ENCODE data around the gene IMMP2L. TPM values are rescaled to one million over a fixed set of nuclear protein-coding genes. Genes with fewer than 3 reads are reported as not detected.

IMMP2L gene
- total RNA-seq, 2 experiments from 2014 or later = 10.2 to 12.8 TPM

DNA sequence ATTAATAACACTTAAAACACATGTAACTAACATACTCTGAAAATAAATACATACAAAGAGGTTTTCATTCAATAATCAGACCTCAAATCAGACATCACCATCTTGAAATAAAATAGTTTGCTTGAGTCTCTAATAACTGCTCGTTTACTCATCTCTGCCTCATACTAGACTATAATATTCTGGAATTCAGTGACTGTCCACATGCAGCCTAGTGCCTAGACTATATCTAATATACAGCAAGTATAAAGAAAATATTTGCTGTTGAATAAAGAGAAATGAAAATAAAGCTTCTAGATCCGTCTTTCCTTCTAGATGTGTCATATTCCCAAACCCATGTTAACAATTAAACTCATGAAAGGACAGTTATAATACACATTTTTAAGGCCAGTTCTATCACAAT lies 707.6 kb downstream of the IMMP2L start:
- ATAC-seq (ENCODE audit: low read depth) (no peak), DNase-seq (no peak)
- Mint-ChIP-seq H3K9me3 (no peaks in the 10 kb centered on the region), H3K4me3 (no peak overlapping the region), H3K27me3 (no peaks in the 10 kb centered on the region), H3K4me1 (no peaks in the 10 kb centered on the region), H3K27ac (no peak overlapping the region), H3K36me3 (peaks cover 4% of the 10 kb centered on the region)
- POLR2A ChIA-PET = no interaction called here

GRCh38 chr7:110854166-110854565 lies 708.1 kb downstream of the IMMP2L start:
- H3K4me1 Mint-ChIP-seq = no peaks in the 10 kb centered on the region
- H3K27ac Mint-ChIP-seq = no peak overlapping the region
- no peaks in the 10 kb centered on the region for H3K27me3 Mint-ChIP-seq
- DNase-seq (no peak), ATAC-seq (ENCODE audit: low read depth) (no peak)
- peaks cover 4% of the 10 kb centered on the region for H3K36me3 Mint-ChIP-seq
- no peaks in the 10 kb centered on the region for H3K9me3 Mint-ChIP-seq
- H3K4me3 Mint-ChIP-seq = no peak overlapping the region
- POLR2A ChIA-PET = no interaction called here

DNA sequence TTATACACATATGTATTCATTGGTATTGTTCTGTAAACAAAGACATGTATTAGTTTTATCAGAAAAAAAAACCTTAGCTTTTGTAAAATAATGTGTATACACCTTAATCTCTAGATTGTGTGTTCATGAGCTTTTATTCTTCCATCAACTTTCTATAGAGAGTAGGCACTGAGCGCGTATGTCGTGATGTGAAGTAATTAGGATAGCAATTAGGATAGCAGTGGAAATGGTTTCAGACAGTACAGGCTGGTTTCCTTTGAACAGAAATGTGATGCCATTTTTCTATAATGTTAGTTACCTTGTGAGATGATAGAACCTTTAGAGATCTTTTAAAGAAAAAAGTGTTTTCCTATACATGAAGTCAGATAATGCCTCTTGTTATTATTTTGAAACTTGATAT lies 709.0 kb downstream of the IMMP2L start:
- POLR2A ChIA-PET = no interaction called here
- ATAC-seq (ENCODE audit: low read depth) (no peak), DNase-seq (no peak)
- no peak overlapping the region for H3K27ac Mint-ChIP-seq
- H3K4me3 Mint-ChIP-seq = no peak overlapping the region
- no peaks in the 10 kb centered on the region for H3K4me1 Mint-ChIP-seq
- H3K36me3 Mint-ChIP-seq = peaks cover 4% of the 10 kb centered on the region
- H3K27me3 Mint-ChIP-seq = no peaks in the 10 kb centered on the region
- H3K9me3 Mint-ChIP-seq = peaks cover 2% of the 10 kb centered on the region

GRCh38 chr7:110852156-110852940 lies 709.9 kb downstream of the IMMP2L start:
- H3K36me3 Mint-ChIP-seq = peaks cover 2% of the 10 kb centered on the region
- H3K27me3 Mint-ChIP-seq = no peaks in the 10 kb centered on the region
- ATAC-seq (ENCODE audit: low read depth) = no peak
- no peaks in the 10 kb centered on the region for H3K4me1 Mint-ChIP-seq
- H3K9me3 Mint-ChIP-seq = peaks cover 2% of the 10 kb centered on the region
- H3K27ac Mint-ChIP-seq = no peak overlapping the region
- DNase-seq = no peak
- POLR2A ChIA-PET = no interaction called here
- no peak overlapping the region for H3K4me3 Mint-ChIP-seq

DNA sequence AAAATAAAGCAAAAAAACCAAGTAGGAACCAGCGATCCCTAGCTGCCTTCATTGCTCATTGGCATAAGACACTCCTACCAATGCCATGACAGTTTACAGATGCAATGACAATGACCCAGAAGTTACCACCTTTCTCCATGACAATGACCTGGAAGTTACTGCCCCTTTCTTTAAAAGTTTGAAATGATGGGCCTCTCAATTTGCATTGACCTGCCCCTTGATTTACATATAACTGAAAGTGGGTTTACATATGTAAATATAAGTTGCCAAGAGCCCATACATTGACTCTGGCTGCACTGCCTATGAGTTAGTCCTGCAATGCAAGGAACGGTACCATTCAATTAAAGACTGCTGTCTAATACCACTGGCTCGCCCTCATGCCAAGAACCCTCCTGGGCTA lies 712.1 kb downstream of the IMMP2L start:
- Mint-ChIP-seq H3K27ac (no peak overlapping the region), H3K4me1 (no peaks in the 10 kb centered on the region), H3K36me3 (peaks cover 6% of the 10 kb centered on the region), H3K9me3 (peaks cover 2% of the 10 kb centered on the region), H3K27me3 (no peaks in the 10 kb centered on the region), H3K4me3 (no peak overlapping the region)
- DNase-seq (no peak), ATAC-seq (ENCODE audit: low read depth) (no peak)
- POLR2A ChIA-PET = no interaction called here

GRCh38 chr7:110842796-110843195 lies 719.5 kb downstream of the IMMP2L start:
- Mint-ChIP-seq H3K4me3 (no peak overlapping the region), H3K9me3 (no peaks in the 10 kb centered on the region), H3K4me1 (no peaks in the 10 kb centered on the region), H3K27ac (no peak overlapping the region), H3K27me3 (no peaks in the 10 kb centered on the region), H3K36me3 (peaks cover 4% of the 10 kb centered on the region)
- DNase-seq = no peak
- no peak for ATAC-seq (ENCODE audit: low read depth)
- POLR2A ChIA-PET = no interaction called here

GRCh38 chr7:110841840-110842545 lies 720.3 kb downstream of the IMMP2L start:
- ATAC-seq (ENCODE audit: low read depth) = no peak
- Mint-ChIP-seq H3K4me3 (no peak overlapping the region), H3K27ac (no peak overlapping the region)

GRCh38 chr7:110839866-110840265 lies 722.4 kb downstream of the IMMP2L start:
- no peak for ATAC-seq (ENCODE audit: low read depth)
- H3K4me3 Mint-ChIP-seq = no peak overlapping the region
- peaks cover 5% of the 10 kb centered on the region for H3K4me1 Mint-ChIP-seq
- POLR2A ChIA-PET = no interaction called here
- no peak overlapping the region for H3K27ac Mint-ChIP-seq
- H3K27me3 Mint-ChIP-seq = no peaks in the 10 kb centered on the region
- H3K36me3 Mint-ChIP-seq = no peaks in the 10 kb centered on the region
- DNase-seq = no peak
- H3K9me3 Mint-ChIP-seq = peaks cover 6% of the 10 kb centered on the region

More at GRCh38 chr7:110841840-110842545, 720.3 kb downstream of the IMMP2L start:
- Mint-ChIP-seq H3K36me3 (peaks cover 4% of the 10 kb centered on the region), H3K4me1 (no peaks in the 10 kb centered on the region), H3K27me3 (no peaks in the 10 kb centered on the region), H3K9me3 (no peaks in the 10 kb centered on the region)
- DNase-seq = no peak
- POLR2A ChIA-PET = no interaction called here

DNA sequence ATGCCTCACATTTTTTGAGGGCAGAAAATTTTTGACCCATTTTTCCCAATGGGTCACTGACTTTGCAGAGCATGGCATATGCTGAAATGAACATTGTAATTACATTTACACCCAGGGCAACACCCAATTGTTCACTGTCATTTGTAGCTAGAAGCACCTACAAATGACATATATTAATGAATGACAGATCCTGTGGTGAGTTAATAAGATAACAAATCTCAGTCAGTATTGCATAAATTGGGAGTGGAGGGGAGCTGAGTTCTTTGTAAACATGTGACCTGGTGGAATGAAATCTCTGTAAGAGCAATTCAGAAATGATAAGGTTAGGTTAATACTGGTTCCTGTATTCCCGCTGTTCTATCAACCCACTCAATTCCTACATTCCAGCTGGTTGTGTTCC lies 726.4 kb downstream of the IMMP2L start:
- POLR2A ChIA-PET = no interaction called here
- peaks cover 5% of the 10 kb centered on the region for H3K4me1 Mint-ChIP-seq
- no peaks in the 10 kb centered on the region for H3K27me3 Mint-ChIP-seq
- H3K4me3 Mint-ChIP-seq = no peak overlapping the region
- H3K36me3 Mint-ChIP-seq = no peaks in the 10 kb centered on the region
- no peak for DNase-seq
- no peak for ATAC-seq (ENCODE audit: low read depth)
- H3K9me3 Mint-ChIP-seq = peaks cover 6% of the 10 kb centered on the region
- no peak overlapping the region for H3K27ac Mint-ChIP-seq

DNA sequence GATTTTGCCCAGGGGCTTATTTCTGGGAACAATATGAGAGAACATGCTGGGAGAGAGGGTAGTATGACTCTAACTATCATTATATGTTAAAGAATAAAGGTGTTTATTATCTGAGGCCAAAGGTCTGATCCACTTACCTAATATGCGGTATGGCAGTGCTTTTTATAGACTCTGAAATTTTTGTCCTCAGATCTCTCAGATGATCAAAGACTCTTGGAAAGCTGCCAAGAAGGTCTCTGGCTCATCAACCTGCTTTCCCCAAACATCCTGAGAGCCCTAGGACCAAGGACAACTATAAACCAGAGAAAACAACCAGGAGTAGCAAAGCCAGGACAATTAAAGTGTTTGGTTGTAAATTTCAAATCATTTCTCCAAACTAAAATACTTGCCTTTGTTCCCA lies 727.1 kb downstream of the IMMP2L start:
- Mint-ChIP-seq H3K27me3 (no peaks in the 10 kb centered on the region), H3K4me3 (no peak overlapping the region), H3K36me3 (no peaks in the 10 kb centered on the region), H3K4me1 (peaks cover 5% of the 10 kb centered on the region), H3K27ac (no peak overlapping the region), H3K9me3 (peaks cover 6% of the 10 kb centered on the region)
- no peak for DNase-seq
- ATAC-seq (ENCODE audit: low read depth) = no peak
- POLR2A ChIA-PET = no interaction called here

DNA sequence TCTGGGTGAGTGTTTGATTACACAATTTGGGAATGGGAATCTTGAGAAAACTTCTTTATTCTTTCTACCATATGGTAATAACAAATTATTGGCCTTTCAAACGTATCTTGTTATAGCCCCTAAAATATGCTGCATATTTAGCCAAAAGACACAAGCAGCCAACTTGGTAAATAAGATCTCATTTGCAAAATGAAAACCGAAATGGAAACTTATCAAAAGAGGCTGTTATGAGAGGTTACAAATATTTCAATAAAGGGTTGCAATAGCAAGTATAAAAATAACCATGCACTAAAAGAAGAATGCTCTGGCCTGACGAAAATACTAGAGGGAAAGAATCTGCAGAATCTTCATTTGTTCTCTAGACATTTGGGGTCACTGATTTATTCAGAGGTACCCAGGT lies 730.9 kb downstream of the IMMP2L start:
- no peak for DNase-seq
- no peak overlapping the region for H3K27ac Mint-ChIP-seq
- H3K9me3 Mint-ChIP-seq = peaks cover 7% of the 10 kb centered on the region
- peaks cover 6% of the 10 kb centered on the region for H3K4me1 Mint-ChIP-seq
- no peaks in the 10 kb centered on the region for H3K27me3 Mint-ChIP-seq
- H3K36me3 Mint-ChIP-seq = peaks cover 3% of the 10 kb centered on the region
- POLR2A ChIA-PET = no interaction called here
- ATAC-seq (ENCODE audit: low read depth) = no peak
- H3K4me3 Mint-ChIP-seq = no peak overlapping the region

GRCh38 chr7:110830778-110831177 lies 731.5 kb downstream of the IMMP2L start:
- no peak overlapping the region for H3K4me3 Mint-ChIP-seq
- peaks cover 3% of the 10 kb centered on the region for H3K9me3 Mint-ChIP-seq
- peaks cover 6% of the 10 kb centered on the region for H3K36me3 Mint-ChIP-seq
- no peaks in the 10 kb centered on the region for H3K27me3 Mint-ChIP-seq
- no peak overlapping the region for H3K27ac Mint-ChIP-seq
- POLR2A ChIA-PET = no interaction called here
- no peak for ATAC-seq (ENCODE audit: low read depth)
- peaks cover 6% of the 10 kb centered on the region for H3K4me1 Mint-ChIP-seq
- no peak for DNase-seq

DNA sequence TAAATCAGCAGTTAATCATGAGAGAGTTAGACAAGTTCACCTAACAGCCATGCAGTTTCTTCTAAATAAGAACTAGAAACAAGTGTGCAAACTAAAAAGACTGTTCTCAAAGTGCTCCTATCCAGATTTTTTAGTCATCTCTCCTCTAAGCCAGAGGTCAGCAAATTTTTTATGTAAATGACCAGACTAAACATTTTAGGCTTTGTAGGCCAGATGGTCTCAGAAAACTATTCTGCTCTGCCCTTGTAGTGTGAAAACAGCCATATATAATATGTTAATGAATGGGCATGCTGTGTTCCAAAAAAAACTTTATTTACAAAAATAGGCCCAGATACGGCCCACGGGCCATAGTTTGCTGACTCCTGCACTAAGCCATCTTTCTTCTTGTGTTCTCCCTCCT lies 734.4 kb downstream of the IMMP2L start:
- Mint-ChIP-seq H3K9me3 (peaks cover 8% of the 10 kb centered on the region), H3K4me3 (no peak overlapping the region), H3K4me1 (peaks cover 1% of the 10 kb centered on the region), H3K36me3 (peaks cover 9% of the 10 kb centered on the region), H3K27ac (no peak overlapping the region), H3K27me3 (no peaks in the 10 kb centered on the region)
- ATAC-seq (ENCODE audit: low read depth) (no peak), DNase-seq (no peak)
- POLR2A ChIA-PET = no interaction called here

- no peak overlapping the region for H3K27ac Mint-ChIP-seq
- POLR2A ChIA-PET = no interaction called here
Measured at GRCh38 chr7:110827287-110827855, 734.9 kb downstream of the IMMP2L start.

More at GRCh38 chr7:110827287-110827855, 734.9 kb downstream of the IMMP2L start:
- DNase-seq = no peak
- Mint-ChIP-seq H3K36me3 (peaks cover 9% of the 10 kb centered on the region), H3K9me3 (peaks cover 8% of the 10 kb centered on the region), H3K4me3 (no peak overlapping the region), H3K27me3 (no peaks in the 10 kb centered on the region), H3K4me1 (peaks cover 1% of the 10 kb centered on the region)
- ATAC-seq (ENCODE audit: low read depth) = no peak
